ENCODE measurements around the gene SARS2. TPM values are rescaled to one million over a fixed set of nuclear protein-coding genes. Genes with fewer than 3 reads are reported as not detected.
"Not testable (repeated sequence)": the region's sequence is repeated elsewhere in the genome, so short reads cannot be mapped to it uniquely, and the experiment has no call there.

SARS2 gene
- total RNA-seq, 1 experiment from 2014 or later, result 23.6 TPM

- CTCF ChIA-PET, result no interaction called here
- TF ChIP-seq CTCF (IDR thresholded peaks at IDR 0.05; ENCODE audit: unreplicated experiment), result no peak
- H3K27me3 Mint-ChIP-seq (ENCODE audit: insufficient read depth, unreplicated experiment), result no peaks in the 10 kb centered on the region
- POLR2A ChIA-PET, result no interaction called here
- H3K9me3 Mint-ChIP-seq (ENCODE audit: unreplicated experiment), result no peaks in the 10 kb centered on the region
- H3K27ac Mint-ChIP-seq (ENCODE audit: low read depth, unreplicated experiment), result no peak overlapping the region
- intact Hi-C loops (cut with micrococcal nuclease), result no loop called here
- H3K36me3 Mint-ChIP-seq (ENCODE audit: insufficient read depth, unreplicated experiment), result peaks cover 30% of the 10 kb centered on the region
- H3K4me1 Mint-ChIP-seq (ENCODE audit: insufficient read depth, unreplicated experiment), result no peaks in the 10 kb centered on the region
- DNase-seq (ENCODE audit: unreplicated experiment), result no peak
- H3K4me3 Mint-ChIP-seq (ENCODE audit: unreplicated experiment), result no peak overlapping the region
- no TSS peak for BruUV-seq (replicated peaks)
Measured at GRCh38 chr19:38891771-38892170, 38.8 kb downstream of the SARS2 start.

- no peak for DNase-seq (ENCODE audit: unreplicated experiment)
- no peak overlapping the region for H3K27ac Mint-ChIP-seq (ENCODE audit: low read depth, unreplicated experiment)
- peaks cover 35% of the 10 kb centered on the region for H3K36me3 Mint-ChIP-seq (ENCODE audit: insufficient read depth, unreplicated experiment)
- no peaks in the 10 kb centered on the region for H3K4me1 Mint-ChIP-seq (ENCODE audit: insufficient read depth, unreplicated experiment)
- ChIA-PET POLR2A (interaction anchor here (0.6 kb wide), 1 partner anchor 42 kb away, joined by 3 read pairs; no protein-coding TSS in a partner anchor), CTCF (interaction anchor here (0.6 kb wide), 1 partner anchor 8 kb away, joined by 3 read pairs; no protein-coding TSS in a partner anchor)
- H3K4me3 Mint-ChIP-seq (ENCODE audit: unreplicated experiment), result no peak overlapping the region
- intact Hi-C loops (cut with micrococcal nuclease), result no loop called here
- H3K9me3 Mint-ChIP-seq (ENCODE audit: unreplicated experiment), result no peaks in the 10 kb centered on the region
- no TSS peak for BruUV-seq (replicated peaks)
- H3K27me3 Mint-ChIP-seq (ENCODE audit: insufficient read depth, unreplicated experiment), result no peaks in the 10 kb centered on the region
- TF ChIP-seq CTCF (IDR thresholded peaks at IDR 0.05; ENCODE audit: unreplicated experiment), result no peak
Measured at GRCh38 chr19:38890686-38891085, 39.9 kb downstream of the SARS2 start.

- H3K27ac Mint-ChIP-seq (ENCODE audit: low read depth, unreplicated experiment), result no peak overlapping the region
Measured at GRCh38 chr19:38889803-38890202, 40.8 kb downstream of the SARS2 start.

GRCh38 chr19:38888876-38889275 is 41.7 kb downstream of the SARS2 start:
- Mint-ChIP-seq H3K36me3 (ENCODE audit: insufficient read depth, unreplicated experiment) (peaks cover 42% of the 10 kb centered on the region), H3K4me3 (ENCODE audit: unreplicated experiment) (no peak overlapping the region), H3K9me3 (ENCODE audit: unreplicated experiment) (no peaks in the 10 kb centered on the region), H3K27me3 (ENCODE audit: insufficient read depth, unreplicated experiment) (no peaks in the 10 kb centered on the region), H3K27ac (ENCODE audit: low read depth, unreplicated experiment) (no peak overlapping the region), H3K4me1 (ENCODE audit: insufficient read depth, unreplicated experiment) (no peaks in the 10 kb centered on the region)
- DNase-seq (ENCODE audit: unreplicated experiment), result no peak
- CTCF ChIA-PET, result interaction anchor here (1.1 to 1.3 kb wide), 2 partner anchors 372 to 486 kb away, joined by 3 to 5 read pairs; partner anchors contain the start of gene FAM98C
- POLR2A ChIA-PET, result no interaction called here
- TF ChIP-seq CTCF (IDR thresholded peaks at IDR 0.05; ENCODE audit: unreplicated experiment), result no peak
- no TSS peak for BruUV-seq (replicated peaks)
- intact Hi-C loops (cut with micrococcal nuclease), result no loop called here

More at GRCh38 chr19:38889803-38890202, 40.8 kb downstream of the SARS2 start:
- BruUV-seq (replicated peaks), result no TSS peak
- DNase-seq (ENCODE audit: unreplicated experiment), result no peak
- no peaks in the 10 kb centered on the region for H3K27me3 Mint-ChIP-seq (ENCODE audit: insufficient read depth, unreplicated experiment)
- CTCF ChIA-PET, result interaction anchor here (0.6 kb wide), 1 partner anchor 625 kb away, joined by 3 read pairs; no protein-coding TSS in a partner anchor
- intact Hi-C loops (cut with micrococcal nuclease), result no loop called here
- no peak for TF ChIP-seq CTCF (IDR thresholded peaks at IDR 0.05; ENCODE audit: unreplicated experiment)
- no peaks in the 10 kb centered on the region for H3K9me3 Mint-ChIP-seq (ENCODE audit: unreplicated experiment)
- no peak overlapping the region for H3K4me3 Mint-ChIP-seq (ENCODE audit: unreplicated experiment)
- no peaks in the 10 kb centered on the region for H3K4me1 Mint-ChIP-seq (ENCODE audit: insufficient read depth, unreplicated experiment)
- peaks cover 42% of the 10 kb centered on the region for H3K36me3 Mint-ChIP-seq (ENCODE audit: insufficient read depth, unreplicated experiment)
- POLR2A ChIA-PET, result no interaction called here

GRCh38 chr19:38884691-38885090 is 45.9 kb downstream of the SARS2 start:
- H3K9me3 Mint-ChIP-seq (ENCODE audit: unreplicated experiment); BruUV-seq (replicated peaks); H3K27ac Mint-ChIP-seq (ENCODE audit: low read depth, unreplicated experiment); POLR2A ChIA-PET; intact Hi-C loops (cut with micrococcal nuclease); H3K4me3 Mint-ChIP-seq (ENCODE audit: unreplicated experiment); H3K27me3 Mint-ChIP-seq (ENCODE audit: insufficient read depth, unreplicated experiment); H3K4me1 Mint-ChIP-seq (ENCODE audit: insufficient read depth, unreplicated experiment); DNase-seq (ENCODE audit: unreplicated experiment): not testable (repeated sequence)
- H3K36me3 Mint-ChIP-seq (ENCODE audit: insufficient read depth, unreplicated experiment), result peaks cover 43% of the 10 kb centered on the region
- CTCF ChIA-PET, result interaction anchor here (0.7 kb wide), 1 partner anchor 17 kb away, joined by 3 read pairs; no protein-coding TSS in a partner anchor

Measured in MCF 10A (cell line).